H9 (cell line): ENCODE results near the gene ORAI1. TPM values are rescaled to one million over a fixed set of nuclear protein-coding genes. Genes with fewer than 3 reads are reported as not detected.

ENCODE experiments used
- DNase-seq: peaks from one replicate; pipeline ENCODE4 v3.0.0-alpha.2; 2017
- H2AFZ ChIP-seq: one replicate; pipeline ENCODE4 v1.6.1; 2013; ENCODE audit warnings: mild to moderate bottlenecking, low read length, control low read depth, moderate library complexity
- H2AK5ac ChIP-seq: 2 replicates; pipeline ENCODE4 v1.6.1; 2013; ENCODE audit warnings: low read length, control low read depth, mixed read lengths; ENCODE audit not compliant: insufficient read length
- H2BK120ac ChIP-seq: one replicate; pipeline ENCODE4 v1.6.1; 2013; ENCODE audit warnings: low read depth, mild to moderate bottlenecking, low read length, control low read depth, inconsistent platforms; ENCODE audit not compliant: poor library complexity, severe bottlenecking
- H2BK12ac ChIP-seq: 2 replicates; pipeline ENCODE4 v1.6.1; 2013; ENCODE audit warnings: low read length, control low read depth, mixed read lengths, low read depth; ENCODE audit not compliant: insufficient read length
- H2BK15ac ChIP-seq: 2 replicates; pipeline ENCODE4 v1.6.1; 2013; ENCODE audit warnings: low read depth, low read length, control low read depth
- H2BK20ac ChIP-seq: one replicate; pipeline ENCODE4 v1.6.1; 2013; ENCODE audit warnings: low read depth, mild to moderate bottlenecking, low read length, control low read depth, inconsistent platforms; ENCODE audit not compliant: poor library complexity, severe bottlenecking
- H2BK5ac ChIP-seq: 2 replicates; pipeline ENCODE4 v1.6.1; 2013; ENCODE audit warnings: low read length, control low read depth, mixed read lengths; ENCODE audit not compliant: insufficient read length
- H3K14ac ChIP-seq: 2 replicates; pipeline ENCODE4 v1.6.1; 2013; ENCODE audit warnings: low read length, control low read depth; ENCODE audit not compliant: insufficient read depth
- H3K18ac ChIP-seq: 2 replicates; pipeline ENCODE4 v1.6.1; 2013; ENCODE audit warnings: low read depth, mild to moderate bottlenecking, mixed read lengths, low read length, control low read depth; ENCODE audit not compliant: insufficient read length
- H3K23ac ChIP-seq: 2 replicates; pipeline ENCODE4 v1.6.1; 2013; ENCODE audit warnings: low read length, control low read depth, mixed read lengths, low read depth; ENCODE audit not compliant: insufficient read length
- H3K23me2 ChIP-seq: 2 replicates; pipeline ENCODE4 v1.6.1; 2013; ENCODE audit warnings: low read depth, mild to moderate bottlenecking, mixed read lengths, low read length, control low read depth; ENCODE audit not compliant: insufficient read length, poor library complexity, severe bottlenecking
- H3K27ac ChIP-seq: 2 replicates; pipeline ENCODE4 v1.5.1; 2013; ENCODE audit warnings: low read length, control low read depth, mixed read lengths, low read depth; ENCODE audit not compliant: insufficient read length
- H3K27me3 ChIP-seq: 2 replicates; pipeline ENCODE4 v1.6.1; 2013; ENCODE audit warnings: low read length, control low read depth, inconsistent platforms; ENCODE audit not compliant: insufficient read depth
- H3K4ac ChIP-seq: 2 replicates; pipeline ENCODE4 v1.6.1; 2013; ENCODE audit warnings: low read depth, mild to moderate bottlenecking, control low read depth, inconsistent platforms, low read length, moderate library complexity
- H3K4me1 ChIP-seq: 2 replicates; pipeline ENCODE4 v1.6.1; 2013; ENCODE audit warnings: low read length, control low read depth, inconsistent platforms; ENCODE audit not compliant: insufficient read depth
- H3K4me2 ChIP-seq: 2 replicates; pipeline ENCODE4 v1.6.1; 2013; ENCODE audit warnings: low read length, control low read depth, mixed read lengths; ENCODE audit not compliant: insufficient read length, insufficient read depth
- H3K56ac ChIP-seq: 2 replicates; pipeline ENCODE4 v1.6.1; 2013; ENCODE audit warnings: low read depth, mild to moderate bottlenecking, mixed read lengths, low read length, control low read depth; ENCODE audit not compliant: insufficient read length
- H3K79me1 ChIP-seq: 2 replicates; pipeline ENCODE4 v1.6.1; 2013; ENCODE audit warnings: low read depth, mild to moderate bottlenecking, moderate library complexity, low read length, control low read depth, inconsistent platforms; ENCODE audit not compliant: insufficient read depth, poor library complexity, severe bottlenecking
- H3K79me2 ChIP-seq: 2 replicates; pipeline ENCODE4 v1.6.1; 2013; ENCODE audit warnings: low read length, control low read depth, inconsistent platforms; ENCODE audit not compliant: insufficient read depth
- H3K9ac ChIP-seq: 2 replicates; pipeline ENCODE4 v1.6.1; 2013; ENCODE audit warnings: low read length, control low read depth, mixed read lengths; ENCODE audit not compliant: insufficient read length; ENCODE audit errors: extremely low read depth
- H3K9me3 ChIP-seq: one replicate; pipeline ENCODE4 v1.6.1; 2013; ENCODE audit warnings: low read depth, low read length, inconsistent platforms; ENCODE audit not compliant: control insufficient read depth
- H3T11ph ChIP-seq: one replicate; pipeline ENCODE4 v1.6.1; 2013; ENCODE audit warnings: mild to moderate bottlenecking, low read length, control low read depth, inconsistent platforms
- H4K20me1 ChIP-seq: one replicate; pipeline ENCODE4 v1.6.1; 2013; ENCODE audit not compliant: control insufficient read depth, insufficient read length, insufficient read depth
- H4K5ac ChIP-seq: 2 replicates; pipeline ENCODE4 v1.6.1; 2013; ENCODE audit warnings: low read depth, mild to moderate bottlenecking, mixed read lengths, low read length, control low read depth; ENCODE audit not compliant: insufficient read length
- H4K8ac ChIP-seq: replicated peaks from 2 replicates; pipeline ENCODE4 v1.6.1; 2013; ENCODE audit warnings: low read length, control low read depth, mixed read lengths, low read depth; ENCODE audit not compliant: insufficient read length
- H4K91ac ChIP-seq: 2 replicates; pipeline ENCODE4 v1.6.1; 2013; ENCODE audit warnings: low read depth, mild to moderate bottlenecking, moderate library complexity, mixed read lengths, low read length, control low read depth; ENCODE audit not compliant: insufficient read length
- H3K27ac Mint-ChIP-seq, 3 experiments: 2 replicates in 2 of 3; 3 replicates in 1 of 3; pipeline ENCODE4 v1.8.0; 2020 to 2021; ENCODE audit warnings: mixed read lengths in 3 of 3, mild to moderate bottlenecking in 1 of 3, moderate library complexity in 1 of 3
- H3K27me3 Mint-ChIP-seq: 2 replicates; pipeline ENCODE4 v1.8.0; 2021; ENCODE audit warnings: low read depth, mild to moderate bottlenecking, moderate library complexity, mixed read lengths
- H3K36me3 Mint-ChIP-seq, 3 experiments: 2 replicates in 2 of 3; 3 replicates in 1 of 3; pipeline ENCODE4 v1.8.0; 2020 to 2021; ENCODE audit warnings: low read depth in 3 of 3, mixed read lengths in 3 of 3; ENCODE audit not compliant: insufficient read depth in 1 of 3
- H3K4me1 Mint-ChIP-seq, 2 experiments: 2 replicates each; pipeline ENCODE4 v1.8.0; 2020; ENCODE audit warnings: mixed read lengths in 2 of 2
- H3K4me3 Mint-ChIP-seq, 2 experiments: 2 replicates in 1 of 2; 3 replicates in 1 of 2; pipeline ENCODE4 v1.8.0; 2020 to 2021; ENCODE audit warnings: mild to moderate bottlenecking in 2 of 2, mixed read lengths in 2 of 2, moderate library complexity in 1 of 2
- H3K9me3 Mint-ChIP-seq, 2 experiments: 2 replicates in 1 of 2; 3 replicates in 1 of 2; pipeline ENCODE4 v1.8.0; 2020; ENCODE audit warnings: mild to moderate bottlenecking in 2 of 2, mixed read lengths in 2 of 2, moderate library complexity in 1 of 2
- WGBS: extraction: QIAGEN DNeasy Blood & Tissue Kit; methylation state at CpG from one replicate; pipeline ENCODE4 v1.1.7; 2013; ENCODE audit warnings: missing lambda C conversion rate, low lambda C conversion rate, mixed read lengths; ENCODE audit not compliant: insufficient read length; ENCODE audit errors: extremely low coverage; 5-methylcytosine and 5-hydroxymethylcytosine counted together
- total RNA-seq: library from RNA; stranded (reverse); gene quantifications from 2 replicates; pipeline ENCODE4 v1.2.1, GENCODE V29; 2021
- TF ChIP-seq, protein P1 (sequence below): fragments of 200-600 bp; sonication (generic); conservative IDR thresholded peaks from 3 replicates; pipeline ENCODE4 v1.8.0; 2021; ENCODE audit warnings: antibody characterized with exemption, mild to moderate bottlenecking

ORAI1 gene
- total RNA-seq, 1 experiment from 2014 or later, result 24.7 TPM

DNA sequence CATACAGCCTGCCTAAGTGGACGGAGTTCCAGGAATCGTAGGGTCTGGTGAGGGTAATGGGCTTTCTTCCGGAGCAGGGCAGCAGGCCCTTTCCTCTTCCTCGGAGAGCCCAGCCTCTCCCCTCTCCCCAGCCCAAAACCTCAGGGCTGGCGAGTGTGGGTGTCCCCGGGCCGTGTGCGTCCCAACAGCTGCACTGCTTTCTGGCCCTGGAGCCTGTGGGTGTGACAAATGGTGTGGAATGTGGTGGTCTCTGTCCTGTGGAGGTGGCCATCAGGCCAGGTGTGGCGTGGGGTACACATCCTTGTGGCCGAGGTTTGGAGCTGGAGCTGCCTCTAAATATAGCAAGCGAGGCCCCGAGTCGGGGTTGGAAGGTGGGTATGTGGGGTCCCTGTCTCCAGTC lies 8.5 kb downstream of the ORAI1 start:
- no peak overlapping the region for H2BK5ac ChIP-seq
- H3K23me2 ChIP-seq, result peaks cover 3% of the 10 kb centered on the region
- Mint-ChIP-seq H3K4me1 (peaks cover 24 to 44% of the 10 kb centered on the region in 2 experiments), H3K27ac (peak overlapping the region in 1 of 3 experiments; percentile 55; a peak in 2 of 7 replicates), H3K4me3 (peak overlapping the region in 1 of 2 experiments; percentile 20; a peak in 2 of 5 replicates), H3K36me3 (peaks cover 11 to 30% (median 20%) of the 10 kb centered on the region in 3 experiments), H3K27me3 (no peaks in the 10 kb centered on the region), H3K9me3 (no peaks in the 10 kb centered on the region)
- no CpG with 5 or more reads among the region's 13 CpGs for WGBS
- no peak overlapping the region for H3K56ac ChIP-seq
- no peaks in the 10 kb centered on the region for H3K9me3 ChIP-seq
- no peak overlapping the region for H4K8ac ChIP-seq
- H3K18ac ChIP-seq, result no peak overlapping the region
- H3K23ac ChIP-seq, result no peak overlapping the region
- no peak overlapping the region for H4K5ac ChIP-seq
- no peak overlapping the region for H2BK12ac ChIP-seq
- TF ChIP-seq, protein P1, sequence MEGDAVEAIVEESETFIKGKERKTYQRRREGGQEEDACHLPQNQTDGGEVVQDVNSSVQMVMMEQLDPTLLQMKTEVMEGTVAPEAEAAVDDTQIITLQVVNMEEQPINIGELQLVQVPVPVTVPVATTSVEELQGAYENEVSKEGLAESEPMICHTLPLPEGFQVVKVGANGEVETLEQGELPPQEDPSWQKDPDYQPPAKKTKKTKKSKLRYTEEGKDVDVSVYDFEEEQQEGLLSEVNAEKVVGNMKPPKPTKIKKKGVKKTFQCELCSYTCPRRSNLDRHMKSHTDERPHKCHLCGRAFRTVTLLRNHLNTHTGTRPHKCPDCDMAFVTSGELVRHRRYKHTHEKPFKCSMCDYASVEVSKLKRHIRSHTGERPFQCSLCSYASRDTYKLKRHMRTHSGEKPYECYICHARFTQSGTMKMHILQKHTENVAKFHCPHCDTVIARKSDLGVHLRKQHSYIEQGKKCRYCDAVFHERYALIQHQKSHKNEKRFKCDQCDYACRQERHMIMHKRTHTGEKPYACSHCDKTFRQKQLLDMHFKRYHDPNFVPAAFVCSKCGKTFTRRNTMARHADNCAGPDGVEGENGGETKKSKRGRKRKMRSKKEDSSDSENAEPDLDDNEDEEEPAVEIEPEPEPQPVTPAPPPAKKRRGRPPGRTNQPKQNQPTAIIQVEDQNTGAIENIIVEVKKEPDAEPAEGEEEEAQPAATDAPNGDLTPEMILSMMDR, result no peak
- H4K20me1 ChIP-seq, result peaks cover 4% of the 10 kb centered on the region
- peaks cover 1% of the 10 kb centered on the region; the same call in 1 of the 2 replicates for H3K4me1 ChIP-seq
- no peak overlapping the region for H2BK120ac ChIP-seq
- no peak overlapping the region for H3K4me2 ChIP-seq
- no peak overlapping the region for H4K91ac ChIP-seq
- H3K14ac ChIP-seq, result no peak overlapping the region
- no peak overlapping the region for H2BK15ac ChIP-seq
- H3K79me1 ChIP-seq, result peaks cover 13% of the 10 kb centered on the region
- H2BK20ac ChIP-seq, result no peak overlapping the region
- H3K79me2 ChIP-seq, result peaks cover 24% of the 10 kb centered on the region; the same call in 1 of the 2 replicates
- H3K9ac ChIP-seq, result no peak overlapping the region
- H3K4ac ChIP-seq, result no peak overlapping the region
- DNase-seq, result no peak
- no peak overlapping the region for H2AK5ac ChIP-seq
- no peaks in the 10 kb centered on the region for H3K27me3 ChIP-seq
- H3K27ac ChIP-seq, result no peak overlapping the region
- H2AFZ ChIP-seq, result no peak overlapping the region
- H3T11ph ChIP-seq, result no peak overlapping the region
